Measurements from ENCODE around the gene NUP54.

NUP54 gene

GRCh38 chr4:76178296-76178695 is 30.1 kb upstream of the NUP54 start:
- FAIRE-seq (no peak), DNase-seq (ENCODE audit: insufficient read length) (no peak)
- TF ChIP-seq TAF1 (IDR thresholded peaks at IDR 0.05; ENCODE audit: borderline replicate concordance, low read depth, low read length) (no peak), POLR2A (IDR thresholded peaks at IDR 0.05; ENCODE audit: low read depth, low read length) (no peak), POLR2AphosphoS5 (IDR thresholded peaks at IDR 0.05; ENCODE audit: low read depth, low read length) (no peak)

- peak; percentile 24 for FAIRE-seq
- no peak for TF ChIP-seq POLR2A (IDR thresholded peaks at IDR 0.05; ENCODE audit: low read depth, low read length)
- TF ChIP-seq POLR2AphosphoS5 (IDR thresholded peaks at IDR 0.05; ENCODE audit: low read depth, low read length), result no peak
- DNase-seq (ENCODE audit: insufficient read length), result no peak
Observed at GRCh38 chr4:76177709-76178108, 29.5 kb upstream of the NUP54 start.

DNA sequence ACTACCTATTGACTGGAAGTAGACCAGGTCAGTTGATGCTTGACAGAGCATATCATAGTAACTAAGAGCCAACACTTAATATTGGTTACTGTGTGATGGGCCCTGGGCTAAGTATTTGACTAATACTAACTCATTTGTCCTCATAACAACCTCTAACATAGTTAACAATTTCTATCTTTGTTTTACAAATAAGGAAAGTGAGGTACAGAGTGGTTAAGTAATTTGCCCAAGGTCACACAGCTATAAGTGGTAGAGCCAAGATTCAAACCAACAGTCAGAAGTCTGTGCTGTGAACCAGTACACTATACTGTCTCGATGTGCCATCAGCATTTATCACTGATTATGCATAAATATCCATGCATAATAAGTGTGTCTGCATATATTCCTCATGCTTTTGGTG is 27.1 kb upstream of the NUP54 start:
- DNase-seq (ENCODE audit: insufficient read length), result no peak
- FAIRE-seq, result no peak
- TF ChIP-seq POLR2A (IDR thresholded peaks at IDR 0.05; ENCODE audit: low read depth, low read length) (no peak), TAF1 (IDR thresholded peaks at IDR 0.05; ENCODE audit: borderline replicate concordance, low read depth, low read length) (no peak), POLR2AphosphoS5 (IDR thresholded peaks at IDR 0.05; ENCODE audit: low read depth, low read length) (no peak)

DNA sequence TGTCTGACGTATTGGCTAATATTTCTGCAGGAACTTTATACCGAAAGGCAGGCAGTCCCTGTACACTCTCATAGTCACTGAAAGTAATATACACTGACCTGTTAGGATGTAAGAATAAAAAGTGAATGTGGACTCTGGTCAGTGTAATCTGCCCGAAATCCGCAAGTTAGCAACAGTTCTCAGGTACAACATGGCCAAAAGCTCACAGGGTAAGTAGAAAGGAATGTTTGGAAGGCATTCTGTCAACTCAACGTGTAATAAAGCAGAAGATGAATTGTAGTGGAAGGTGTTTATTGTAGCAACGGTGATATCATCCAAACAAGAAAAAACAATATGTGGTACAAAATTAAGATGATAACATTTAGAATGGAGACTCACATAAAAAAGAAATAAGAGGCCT is 26.0 kb upstream of the NUP54 start:
- FAIRE-seq, result no peak
- DNase-seq (ENCODE audit: insufficient read length), result no peak
- TF ChIP-seq POLR2AphosphoS5 (IDR thresholded peaks at IDR 0.05; ENCODE audit: low read depth, low read length) (no peak), POLR2A (IDR thresholded peaks at IDR 0.05; ENCODE audit: low read depth, low read length) (no peak), TAF1 (IDR thresholded peaks at IDR 0.05; ENCODE audit: borderline replicate concordance, low read depth, low read length) (no peak)

DNA sequence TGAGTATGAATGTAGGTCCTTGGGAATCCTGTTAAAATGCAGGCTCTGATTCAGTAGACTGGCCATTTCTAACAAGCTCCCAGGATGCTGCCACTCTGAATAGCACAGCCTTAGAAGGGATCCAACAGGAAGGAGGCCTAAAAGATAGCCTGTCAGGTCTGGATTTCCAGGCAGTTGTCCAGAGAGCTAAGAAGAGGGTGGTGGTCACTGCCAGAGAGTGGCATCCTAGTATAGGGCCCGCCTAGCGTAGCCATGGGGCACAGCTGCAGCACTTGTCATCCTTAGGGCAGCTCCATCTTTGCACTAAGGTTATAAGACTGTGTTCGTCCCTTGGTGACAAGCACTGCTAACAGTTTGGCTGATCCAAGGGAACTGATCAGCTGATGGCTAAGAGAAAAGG is 20.5 kb upstream of the NUP54 start:
- FAIRE-seq, result no peak
- no peak for TF ChIP-seq POLR2AphosphoS5 (IDR thresholded peaks at IDR 0.05; ENCODE audit: low read depth, low read length)
- TF ChIP-seq POLR2A (IDR thresholded peaks at IDR 0.05; ENCODE audit: low read depth, low read length), result no peak
- TF ChIP-seq TAF1 (IDR thresholded peaks at IDR 0.05; ENCODE audit: borderline replicate concordance, low read depth, low read length), result no peak
- DNase-seq (ENCODE audit: insufficient read length), result no peak

GRCh38 chr4:76166480-76166879 is 18.3 kb upstream of the NUP54 start:
- TF ChIP-seq TAF1 (IDR thresholded peaks at IDR 0.05; ENCODE audit: borderline replicate concordance, low read depth, low read length) (no peak), POLR2A (IDR thresholded peaks at IDR 0.05; ENCODE audit: low read depth, low read length) (no peak), POLR2AphosphoS5 (IDR thresholded peaks at IDR 0.05; ENCODE audit: low read depth, low read length) (no peak)
- FAIRE-seq (no peak), DNase-seq (ENCODE audit: insufficient read length) (no peak)

- FAIRE-seq (no peak), DNase-seq (ENCODE audit: insufficient read length) (no peak)
Observed at GRCh38 chr4:76160355-76160754, 12.2 kb upstream of the NUP54 start.

DNA sequence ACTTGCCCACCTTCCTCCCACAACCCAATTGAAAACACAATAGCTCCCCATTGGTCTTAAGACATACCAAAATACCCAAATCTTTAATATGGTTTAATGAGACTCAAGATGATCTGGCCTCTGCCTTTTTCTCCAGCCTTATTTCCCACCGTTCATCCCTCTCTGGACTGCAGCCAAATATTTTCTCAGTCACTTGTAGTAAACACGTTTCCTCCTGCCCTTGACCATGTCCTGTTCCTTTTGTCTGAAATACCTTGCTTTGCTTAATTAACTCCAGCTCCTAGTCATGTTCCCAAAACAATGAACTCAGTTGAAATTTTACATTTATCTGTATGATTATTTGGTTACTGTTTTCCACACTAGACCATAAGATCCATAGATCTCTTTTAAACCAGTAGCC is 8.4 kb upstream of the NUP54 start:
- TF ChIP-seq POLR2AphosphoS5 (IDR thresholded peaks at IDR 0.05; ENCODE audit: low read depth, low read length), result no peak
- TF ChIP-seq TAF1 (IDR thresholded peaks at IDR 0.05; ENCODE audit: borderline replicate concordance, low read depth, low read length), result no peak
- no peak for FAIRE-seq
- DNase-seq (ENCODE audit: insufficient read length), result no peak

More at GRCh38 chr4:76160355-76160754, 12.2 kb upstream of the NUP54 start:
- no peak for TF ChIP-seq POLR2A (IDR thresholded peaks at IDR 0.05; ENCODE audit: low read depth, low read length)
- TF ChIP-seq TAF1 (IDR thresholded peaks at IDR 0.05; ENCODE audit: borderline replicate concordance, low read depth, low read length), result no peak
- no peak for TF ChIP-seq POLR2AphosphoS5 (IDR thresholded peaks at IDR 0.05; ENCODE audit: low read depth, low read length)

GRCh38 chr4:76155979-76156378 is 7.8 kb upstream of the NUP54 start:
- DNase-seq (ENCODE audit: insufficient read length) (no peak), FAIRE-seq (no peak)
- TF ChIP-seq POLR2A (IDR thresholded peaks at IDR 0.05; ENCODE audit: low read depth, low read length) (no peak), TAF1 (IDR thresholded peaks at IDR 0.05; ENCODE audit: borderline replicate concordance, low read depth, low read length) (no peak), POLR2AphosphoS5 (IDR thresholded peaks at IDR 0.05; ENCODE audit: low read depth, low read length) (no peak)

GRCh38 chr4:76153356-76153755 is 5.2 kb upstream of the NUP54 start:
- FAIRE-seq, result no peak
- TF ChIP-seq TAF1 (IDR thresholded peaks at IDR 0.05; ENCODE audit: borderline replicate concordance, low read depth, low read length) (no peak), POLR2A (IDR thresholded peaks at IDR 0.05; ENCODE audit: low read depth, low read length) (no peak), POLR2AphosphoS5 (IDR thresholded peaks at IDR 0.05; ENCODE audit: low read depth, low read length) (no peak)
- no peak for DNase-seq (ENCODE audit: insufficient read length)

GRCh38 chr4:76147454-76148141 is 599 bp downstream of the NUP54 start:
- TF ChIP-seq POLR2AphosphoS5 (IDR thresholded peaks at IDR 0.05; ENCODE audit: low read depth, low read length) (no peak), TAF1 (IDR thresholded peaks at IDR 0.05; ENCODE audit: borderline replicate concordance, low read depth, low read length) (no peak), POLR2A (IDR thresholded peaks at IDR 0.05; ENCODE audit: low read depth, low read length) (no peak)
- DNase-seq (ENCODE audit: insufficient read length), result peak; percentile 38
- FAIRE-seq, result peak; percentile 82

DNA sequence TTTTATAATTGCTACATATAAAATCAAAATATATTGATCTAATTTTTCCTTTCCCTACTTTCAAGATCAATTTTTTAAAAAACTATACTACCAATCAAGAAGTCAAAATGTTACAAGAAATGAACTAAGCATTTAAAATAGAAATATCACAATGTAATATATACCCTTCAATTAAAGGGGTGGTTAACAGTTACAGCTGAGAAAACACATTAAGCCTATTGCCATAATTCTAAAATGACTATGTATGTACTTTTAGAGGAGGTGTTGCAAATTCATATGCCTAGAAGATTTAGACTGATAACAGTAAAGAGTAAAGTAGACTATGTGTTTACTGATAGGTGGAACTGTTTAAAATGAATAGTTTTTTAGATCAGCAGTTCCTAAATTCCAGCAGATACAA is 3.7 kb downstream of the NUP54 start:
- no peak for TF ChIP-seq TAF1 (IDR thresholded peaks at IDR 0.05; ENCODE audit: borderline replicate concordance, low read depth, low read length)
- TF ChIP-seq POLR2A (IDR thresholded peaks at IDR 0.05; ENCODE audit: low read depth, low read length), result no peak
- no peak for TF ChIP-seq POLR2AphosphoS5 (IDR thresholded peaks at IDR 0.05; ENCODE audit: low read depth, low read length)
- FAIRE-seq (no peak), DNase-seq (ENCODE audit: insufficient read length) (no peak)
